OCI-LY1 (cell line): Measurements from ENCODE around the gene GALT.

ENCODE experiments used
- CTCF ChIP-seq: fragments of 200-600 bp; sonication (generic), shearing (Covaris generic); IDR thresholded peaks from 2 replicates; pipeline ENCODE4 v1.5.1; 2017; ENCODE audit warnings: mild to moderate bottlenecking, antibody characterized with exemption, low read length, moderate library complexity, mixed read lengths
- EZH2 ChIP-seq: fragments of 200-600 bp; sonication (generic), shearing (Covaris generic); IDR thresholded peaks from 2 replicates; pipeline ENCODE4 v1.8.0; 2017; ENCODE audit warnings: borderline replicate concordance, mixed run types, mild to moderate bottlenecking, antibody characterized with exemption, low read length, moderate library complexity, mixed read lengths

- TF ChIP-seq CTCF = no peak
- no peak for TF ChIP-seq EZH2
These were observed 13.3 kb upstream of the GALT start for GRCh38 chr9:34633166-34633565.
